ENCODE measurements around the gene UROD.

The UROD gene

GRCh38 chr1:45014321-45015028 is 2.4 kb downstream of the UROD start:
- H3K27ac ChIP-seq, result no peak overlapping the region

GRCh38 chr1:45015683-45016082 is 3.6 kb downstream of the UROD start:
- H3K27ac ChIP-seq, result no peak overlapping the region
- TF ChIP-seq ZFX (IDR thresholded peaks at IDR 0.05), result no peak
- TF ChIP-seq CTCF (conservative IDR thresholded peaks at IDR 0.05), result no peak

More at GRCh38 chr1:45014321-45015028, 2.4 kb downstream of the UROD start:
- TF ChIP-seq CTCF (conservative IDR thresholded peaks at IDR 0.05), result peak; percentile 94
- TF ChIP-seq ZFX (IDR thresholded peaks at IDR 0.05), result no peak

- no peak overlapping the region for H3K27ac ChIP-seq
- TF ChIP-seq ZFX (IDR thresholded peaks at IDR 0.05) (no peak), CTCF (conservative IDR thresholded peaks at IDR 0.05) (no peak)
These were observed 4.1 kb downstream of the UROD start for GRCh38 chr1:45016090-45016697.

GRCh38 chr1:45016767-45017166 is 4.7 kb downstream of the UROD start:
- no peak for TF ChIP-seq CTCF (conservative IDR thresholded peaks at IDR 0.05)
- no peak for TF ChIP-seq ZFX (IDR thresholded peaks at IDR 0.05)
- H3K27ac ChIP-seq, result no peak overlapping the region

GRCh38 chr1:45018599-45019230 is 6.7 kb downstream of the UROD start:
- H3K27ac ChIP-seq, result no peak overlapping the region
- peak; percentile 92 for TF ChIP-seq CTCF (conservative IDR thresholded peaks at IDR 0.05)
- no peak for TF ChIP-seq ZFX (IDR thresholded peaks at IDR 0.05)

GRCh38 chr1:45023663-45024062 is 11.6 kb downstream of the UROD start:
- no peak overlapping the region for H3K27ac ChIP-seq
- no peak for TF ChIP-seq ZFX (IDR thresholded peaks at IDR 0.05)
- TF ChIP-seq CTCF (conservative IDR thresholded peaks at IDR 0.05), result no peak

- no peak overlapping the region for H3K27ac ChIP-seq
- no peak for TF ChIP-seq CTCF (conservative IDR thresholded peaks at IDR 0.05)
- TF ChIP-seq ZFX (IDR thresholded peaks at IDR 0.05), result no peak
These were observed 14.4 kb downstream of the UROD start for GRCh38 chr1:45026446-45026845.

Data from C4-2B (cell line).